ENCODE measurements around the gene ADAMTS18. TPM values are rescaled to one million over a fixed set of nuclear protein-coding genes. Genes with fewer than 3 reads are reported as not detected.
A peak's percentile ranks its signal among the peaks of the same experiment; 100 is the strongest.

Gene ADAMTS18
- polyA plus RNA-seq, 10 donors = 0.74 to 4.5 (median 1.7) TPM

GRCh38 chr16:77434022-77434529, 758 bp downstream of the ADAMTS18 start:
- no peak for DNase-seq

- no peak for DNase-seq
These were observed 1.7 kb downstream of the ADAMTS18 start for GRCh38 chr16:77433146-77433545.

GRCh38 chr16:77432264-77432663, 2.6 kb downstream of the ADAMTS18 start:
- no peak for DNase-seq

- no peak for DNase-seq
These were observed 3.8 kb downstream of the ADAMTS18 start for GRCh38 chr16:77430787-77431585.

- DNase-seq = no peak
These were observed 4.5 kb downstream of the ADAMTS18 start for GRCh38 chr16:77430360-77430759.

GRCh38 chr16:77424871-77425604, 9.8 kb downstream of the ADAMTS18 start:
- DNase-seq = no peak

- no peak for DNase-seq
These were observed 12.5 kb downstream of the ADAMTS18 start for GRCh38 chr16:77422196-77422784.

- no peak for DNase-seq
These were observed 17.8 kb downstream of the ADAMTS18 start for GRCh38 chr16:77416939-77417480.

- DNase-seq = no peak
These were observed 20.0 kb downstream of the ADAMTS18 start for GRCh38 chr16:77414752-77415231.

- no peak for DNase-seq
These were observed 24.4 kb downstream of the ADAMTS18 start for GRCh38 chr16:77410449-77410848.

- DNase-seq = no peak
These were observed 25.5 kb downstream of the ADAMTS18 start for GRCh38 chr16:77409311-77409710.

- DNase-seq = no peak
These were observed 26.2 kb downstream of the ADAMTS18 start for GRCh38 chr16:77408607-77409006.

- no peak for DNase-seq
These were observed 28.2 kb downstream of the ADAMTS18 start for GRCh38 chr16:77406680-77407079.

GRCh38 chr16:77404775-77405174, 30.1 kb downstream of the ADAMTS18 start:
- no peak for DNase-seq

- DNase-seq = no peak
These were observed 31.1 kb downstream of the ADAMTS18 start for GRCh38 chr16:77403732-77404131.

- no peak for DNase-seq
These were observed 32.2 kb downstream of the ADAMTS18 start for GRCh38 chr16:77402672-77403071.

GRCh38 chr16:77402118-77402517, 32.7 kb downstream of the ADAMTS18 start:
- peak in 2 of 3 donors; percentile 7 to 13 for DNase-seq

GRCh38 chr16:77399546-77399945, 35.3 kb downstream of the ADAMTS18 start:
- DNase-seq = no peak

- no peak for DNase-seq
These were observed 35.8 kb downstream of the ADAMTS18 start for GRCh38 chr16:77399066-77399465.

GRCh38 chr16:77398495-77398894, 36.3 kb downstream of the ADAMTS18 start:
- no peak for DNase-seq

- no peak for DNase-seq
These were observed 38.4 kb downstream of the ADAMTS18 start for GRCh38 chr16:77396461-77396860.

GRCh38 chr16:77394699-77395098, 40.1 kb downstream of the ADAMTS18 start:
- no peak for DNase-seq
